Ectodermal cell (in vitro differentiated cells): ENCODE results near the gene SLC49A3.
A peak's percentile ranks its signal among the peaks of the same experiment; 100 is the strongest.

ENCODE experiments used
- H3K27ac ChIP-seq: 2 replicates; pipeline ENCODE4 v1.7.0; 2013; ENCODE audit warnings: mild to moderate bottlenecking, low read depth, low read length; ENCODE audit not compliant: insufficient read depth, poor library complexity, severe bottlenecking
- H3K27me3 ChIP-seq: 2 replicates; pipeline ENCODE4 v1.7.0; 2013; ENCODE audit warnings: mild to moderate bottlenecking, low read length; ENCODE audit not compliant: insufficient read depth, control insufficient read depth, poor library complexity, severe bottlenecking
- H3K36me3 ChIP-seq: one replicate; pipeline ENCODE4 v1.7.0; 2013; ENCODE audit warnings: low read length; ENCODE audit not compliant: control insufficient read depth, insufficient read depth
- H3K4me1 ChIP-seq: one replicate; pipeline ENCODE4 v1.7.0; 2013; ENCODE audit warnings: low read length; ENCODE audit not compliant: control insufficient read depth, insufficient read depth
- H3K4me3 ChIP-seq: 2 replicates; pipeline ENCODE4 v1.7.0; 2013; ENCODE audit warnings: low read depth, low read length, control low read depth; ENCODE audit not compliant: insufficient read depth
- H3K9me3 ChIP-seq: 2 replicates; pipeline ENCODE4 v1.7.0; 2013; ENCODE audit warnings: mild to moderate bottlenecking, low read length, moderate library complexity; ENCODE audit not compliant: control insufficient read depth
- WGBS, 2 experiments: methylation state at CpG; one replicate each; pipeline ENCODE4 v1.1.7; 2013; ENCODE audit warnings: missing lambda C conversion rate in 2 of 2; 5-methylcytosine and 5-hydroxymethylcytosine counted together

SLC49A3 gene

GRCh38 chr4:680928-681645, 7.9 kb downstream of the SLC49A3 start:
- 6 to 8% methylated on average over 44 to 52 of the region's 62 CpGs for WGBS, 2 experiments
- Histone ChIP-seq H3K27ac (no peak overlapping the region), H3K4me1 (no peaks in the 10 kb centered on the region), H3K9me3 (no peaks in the 10 kb centered on the region), H3K4me3 (peak overlapping the region; percentile 46), H3K36me3 (no peaks in the 10 kb centered on the region), H3K27me3 (peaks cover 12% of the 10 kb centered on the region)

DNA sequence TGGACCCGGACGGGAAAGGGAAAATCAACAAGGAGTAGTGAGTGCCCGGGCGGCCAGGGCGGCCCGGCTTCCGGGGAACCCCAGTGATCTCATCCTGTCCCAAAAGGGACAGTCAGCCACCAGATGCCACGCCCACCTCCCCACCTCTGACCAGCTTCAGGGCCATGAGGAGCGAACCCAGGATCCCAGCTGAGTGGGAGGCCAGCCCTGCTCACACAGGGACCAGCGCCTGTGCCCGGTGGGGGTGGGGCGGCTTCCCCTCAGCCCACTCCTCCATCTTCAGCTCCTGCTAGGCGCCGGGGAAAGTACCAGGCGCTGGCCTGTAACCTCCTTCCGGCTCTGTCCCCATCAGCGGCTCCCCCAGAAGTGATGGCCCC, 8.4 kb downstream of the SLC49A3 start:
- no peaks in the 10 kb centered on the region for H3K4me1 ChIP-seq
- no peak overlapping the region for H3K27ac ChIP-seq
- whole genome bisulfite sequencing, 2 experiments = 54 to 57% methylated on average over 17 of the region's 17 CpGs
- H3K27me3 ChIP-seq = peaks cover 12% of the 10 kb centered on the region
- no peaks in the 10 kb centered on the region for H3K36me3 ChIP-seq
- H3K4me3 ChIP-seq = peak overlapping the region; percentile 46
- H3K9me3 ChIP-seq = no peaks in the 10 kb centered on the region

- no peaks in the 10 kb centered on the region for H3K36me3 ChIP-seq
- H3K27ac ChIP-seq = no peak overlapping the region
- H3K4me3 ChIP-seq = no peak overlapping the region
- WGBS, 2 experiments = 88 to 90% methylated on average over 9 of the region's 9 CpGs
- H3K27me3 ChIP-seq = peaks cover 12% of the 10 kb centered on the region
- no peaks in the 10 kb centered on the region for H3K9me3 ChIP-seq
- peaks cover 3% of the 10 kb centered on the region for H3K4me1 ChIP-seq
Observed at GRCh38 chr4:680091-680490, 8.9 kb downstream of the SLC49A3 start.

DNA sequence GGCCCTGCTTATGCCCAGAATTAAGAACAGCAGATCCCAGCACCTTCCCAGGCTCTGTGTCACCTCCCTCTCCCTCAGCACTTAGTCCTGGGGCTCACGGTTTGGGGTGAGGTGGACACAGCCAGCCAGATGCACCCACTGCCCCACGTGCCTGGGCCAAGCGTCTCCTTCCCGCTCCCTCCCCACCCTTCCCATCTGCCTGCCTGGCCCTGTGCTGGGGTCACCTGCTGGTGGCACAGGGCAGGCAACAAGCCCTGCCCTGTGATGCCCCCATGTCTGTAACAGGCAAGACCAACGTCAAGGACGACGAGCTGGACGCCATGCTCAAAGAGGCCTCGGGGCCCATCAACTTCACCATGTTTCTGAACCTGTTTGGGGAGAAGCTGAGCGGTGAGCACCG, 9.3 kb downstream of the SLC49A3 start:
- 87 to 89% methylated on average over 11 of the region's 11 CpGs for WGBS, 2 experiments
- H3K27me3 ChIP-seq = peaks cover 12% of the 10 kb centered on the region
- no peak overlapping the region for H3K4me3 ChIP-seq
- H3K9me3 ChIP-seq = no peaks in the 10 kb centered on the region
- no peak overlapping the region for H3K27ac ChIP-seq
- peaks cover 5% of the 10 kb centered on the region for H3K4me1 ChIP-seq
- no peaks in the 10 kb centered on the region for H3K36me3 ChIP-seq

DNA sequence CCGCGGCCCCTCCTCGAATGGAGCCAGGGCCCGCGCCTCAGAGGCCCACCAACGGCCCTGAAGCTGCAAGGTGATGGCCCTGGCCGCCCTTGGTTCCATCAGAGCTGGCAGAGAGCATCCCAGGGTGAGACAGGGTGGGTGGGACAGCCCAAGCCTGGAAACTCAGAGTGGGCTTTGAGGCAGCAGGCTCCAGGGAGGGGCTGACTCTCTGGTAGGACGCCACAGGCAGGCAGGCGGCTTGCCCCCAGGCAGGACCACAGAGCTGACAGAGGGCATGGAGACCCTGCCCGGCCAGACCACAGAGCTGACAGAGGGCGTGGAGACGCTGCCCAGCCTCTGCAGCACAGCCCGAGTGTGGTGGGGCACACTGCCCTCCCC, 9.9 kb downstream of the SLC49A3 start:
- H3K9me3 ChIP-seq = no peaks in the 10 kb centered on the region
- H3K36me3 ChIP-seq = no peaks in the 10 kb centered on the region
- WGBS, 2 experiments = 91 to 94% methylated on average over 13 of the region's 13 CpGs
- peaks cover 5% of the 10 kb centered on the region for H3K4me1 ChIP-seq
- no peak overlapping the region for H3K4me3 ChIP-seq
- H3K27ac ChIP-seq = no peak overlapping the region
- H3K27me3 ChIP-seq = peaks cover 12% of the 10 kb centered on the region

DNA sequence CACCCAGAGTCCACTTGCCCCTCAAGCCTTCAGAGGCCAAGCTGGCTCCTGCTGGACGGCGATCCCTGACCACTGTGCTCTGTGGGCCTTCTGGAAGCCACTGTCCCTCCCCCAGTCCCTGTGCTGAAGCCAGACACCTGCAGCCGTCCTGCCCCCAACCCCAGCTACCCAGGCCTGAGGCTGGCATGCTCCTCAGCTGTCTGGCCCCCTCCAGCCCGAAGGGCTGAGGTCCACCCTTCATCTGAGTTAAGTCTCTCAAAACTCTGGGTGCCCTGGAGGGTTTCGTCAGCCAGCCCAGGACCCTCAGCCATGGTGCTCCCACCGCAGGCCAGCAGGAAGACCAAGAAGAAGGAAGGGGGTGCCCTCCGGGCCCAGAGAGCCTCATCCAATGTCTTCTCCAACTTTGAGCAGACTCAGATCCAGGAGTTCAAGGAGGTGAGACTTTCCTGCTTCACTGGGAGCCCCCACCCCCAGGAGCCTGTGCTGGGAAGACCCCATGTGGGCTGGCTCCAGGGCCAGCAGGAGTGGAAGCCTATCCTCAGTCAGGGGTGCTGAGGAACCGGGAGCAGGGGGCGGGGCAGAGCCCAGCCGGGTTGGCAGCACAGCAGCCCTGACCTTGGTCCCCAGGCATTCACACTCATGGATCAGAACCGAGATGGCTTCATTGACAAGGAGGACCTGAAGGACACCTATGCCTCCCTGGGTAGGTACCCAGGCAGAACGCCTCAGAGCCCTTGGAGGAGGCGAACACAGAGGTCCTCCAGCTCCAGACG, 10.4 kb downstream of the SLC49A3 start:
- Histone ChIP-seq H3K4me3 (no peak overlapping the region), H3K27ac (no peak overlapping the region), H3K4me1 (peaks cover 5% of the 10 kb centered on the region), H3K27me3 (peaks cover 12% of the 10 kb centered on the region), H3K36me3 (no peaks in the 10 kb centered on the region), H3K9me3 (no peaks in the 10 kb centered on the region)
- 86 to 90% methylated on average over 14 of the region's 14 CpGs for WGBS, 2 experiments

DNA sequence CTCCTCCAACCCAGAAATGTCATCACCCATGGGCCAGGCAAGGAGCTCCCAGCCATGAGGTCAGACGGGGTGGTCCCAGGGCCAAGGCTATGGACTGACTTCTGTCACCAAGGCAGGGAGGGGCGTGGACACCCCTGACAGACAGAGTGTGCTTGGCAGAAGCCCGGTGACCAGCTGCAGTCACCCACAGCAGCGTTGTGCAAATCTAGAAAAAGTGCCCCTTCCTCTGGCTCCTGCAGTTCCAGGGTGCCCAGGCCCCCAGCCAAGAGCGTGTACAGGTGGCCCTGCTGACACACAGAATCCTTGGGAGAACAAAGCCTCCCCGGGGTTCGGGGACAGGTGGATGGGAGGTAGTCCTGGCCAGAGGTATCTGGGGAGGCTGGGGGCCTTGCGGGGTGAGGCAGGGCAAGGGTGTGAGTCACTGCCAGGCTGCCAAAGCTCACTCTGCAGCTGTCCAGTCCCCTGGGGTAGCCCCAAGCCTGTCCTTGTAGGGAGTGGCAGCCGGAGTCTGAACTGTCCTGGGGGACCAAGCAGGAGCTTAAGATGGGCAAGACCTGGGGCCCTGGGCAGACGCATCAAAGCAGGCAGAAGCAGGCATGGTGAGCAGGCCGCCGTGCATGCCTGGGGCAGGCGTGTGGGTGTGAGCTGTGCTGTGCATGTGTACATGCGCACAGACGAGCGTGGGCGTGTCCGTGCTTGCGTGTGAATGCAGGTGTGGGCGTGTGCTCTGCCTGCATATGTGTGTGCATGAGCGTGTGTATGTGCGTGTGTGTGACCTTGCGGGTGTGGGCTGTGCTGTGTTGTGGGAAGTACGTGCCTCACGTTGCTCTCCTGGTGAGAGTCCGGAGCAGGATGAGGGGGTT, 11.3 kb downstream of the SLC49A3 start:
- no peaks in the 10 kb centered on the region for H3K9me3 ChIP-seq
- WGBS, 2 experiments = 91% methylated on average over 26 of the region's 26 CpGs
- peaks cover 5% of the 10 kb centered on the region for H3K36me3 ChIP-seq
- no peak overlapping the region for H3K4me3 ChIP-seq
- H3K27me3 ChIP-seq = peaks cover 12% of the 10 kb centered on the region
- peaks cover 10% of the 10 kb centered on the region for H3K4me1 ChIP-seq
- no peak overlapping the region for H3K27ac ChIP-seq

DNA sequence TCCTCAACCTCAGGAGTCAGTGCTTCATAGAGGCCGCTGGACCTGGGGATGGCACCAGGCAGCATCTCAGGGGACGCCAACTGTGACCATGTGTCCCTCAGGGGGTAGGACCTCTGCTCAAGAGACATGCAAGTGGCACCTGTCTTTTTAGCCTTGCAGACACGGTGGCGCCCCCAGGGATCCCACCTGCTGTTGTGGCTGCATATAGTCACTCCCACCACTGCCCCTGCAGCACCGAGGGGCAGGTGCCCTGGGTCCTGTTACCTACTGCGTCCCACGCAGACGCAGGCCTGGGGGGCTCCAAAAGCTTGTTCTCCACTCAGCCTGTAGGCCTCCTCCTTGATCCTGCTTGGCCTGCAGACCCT, 12.1 kb downstream of the SLC49A3 start:
- Histone ChIP-seq H3K9me3 (no peaks in the 10 kb centered on the region), H3K4me3 (no peak overlapping the region), H3K27ac (no peak overlapping the region), H3K36me3 (peaks cover 13% of the 10 kb centered on the region), H3K27me3 (peaks cover 12% of the 10 kb centered on the region), H3K4me1 (peaks cover 10% of the 10 kb centered on the region)
- WGBS, 2 experiments = 88 to 90% methylated on average over 8 of the region's 8 CpGs

DNA sequence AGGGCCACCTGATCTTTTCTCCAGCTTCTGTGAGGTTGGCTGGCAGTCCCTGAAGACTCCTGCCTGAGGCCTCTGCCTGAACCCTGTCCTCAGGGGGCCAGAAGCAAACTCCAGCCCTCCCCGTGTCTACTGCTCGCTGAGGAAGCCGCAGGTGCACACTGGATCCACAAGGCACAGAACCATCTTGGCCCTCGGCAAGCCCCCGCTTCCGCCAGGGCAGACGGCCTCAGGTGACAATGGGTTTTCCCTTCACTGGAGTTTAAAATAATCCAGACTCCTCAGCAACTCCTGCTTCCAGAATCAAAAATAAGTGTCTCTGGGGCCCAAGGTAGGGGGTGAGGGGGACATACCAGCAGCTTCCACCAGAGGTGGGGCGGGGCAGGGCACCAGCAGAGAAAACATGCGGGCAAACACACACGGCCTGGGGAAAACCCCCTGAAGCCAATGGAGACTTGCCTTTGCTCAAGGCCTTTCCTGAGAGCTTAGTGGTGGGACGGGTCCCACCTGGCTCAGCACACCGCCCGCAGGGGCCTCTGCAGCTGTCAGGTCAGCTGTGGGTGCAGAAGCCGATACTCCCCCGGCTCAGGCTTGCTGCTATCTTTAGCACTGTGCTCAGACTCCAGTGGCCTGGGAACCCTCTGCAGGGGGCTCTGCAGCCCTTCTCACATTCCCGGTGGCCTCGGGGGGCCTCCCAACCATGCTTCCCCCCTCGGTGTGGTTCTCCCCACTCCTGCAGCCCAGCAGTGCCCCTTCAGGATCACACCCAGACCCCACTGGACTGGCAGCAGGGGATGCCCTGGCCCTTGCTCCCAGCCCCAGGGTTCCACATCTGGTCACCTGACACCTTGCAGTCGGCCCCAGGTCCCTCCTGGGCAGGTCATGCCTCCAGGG, 12.7 kb downstream of the SLC49A3 start:
- H3K4me1 ChIP-seq = peaks cover 10% of the 10 kb centered on the region
- H3K27ac ChIP-seq = no peak overlapping the region
- no peak overlapping the region for H3K4me3 ChIP-seq
- H3K36me3 ChIP-seq = peaks cover 13% of the 10 kb centered on the region
- WGBS, 2 experiments = 91 to 92% methylated on average over 19 of the region's 19 CpGs
- H3K27me3 ChIP-seq = peaks cover 12% of the 10 kb centered on the region
- no peaks in the 10 kb centered on the region for H3K9me3 ChIP-seq
